Transverse colon (tissue), 4 donors: Measurements from ENCODE around the gene CSNK2B.

Experiments used
- CTCF ChIP-seq, 5 experiments: fragments of 200-600 bp in 3 of 5; fragments of 450-650 bp in 2 of 5; sonication (generic) in 3 of 5; IDR thresholded peaks; 1 replicate in 2 of 5; 2 replicates in 3 of 5; pipeline ENCODE4 v1.5.1; 2016 to 2017; ENCODE audit warnings: antibody characterized with exemption in 5 of 5, inconsistent platforms in 3 of 5, mild to moderate bottlenecking in 2 of 5, moderate library complexity in 1 of 5
- EP300 ChIP-seq: sonication (generic); formaldehyde crosslinking; IDR thresholded peaks from one replicate; pipeline ENCODE4 v1.6.1; 2017; ENCODE audit warnings: antibody characterized with exemption, low read depth
- POLR2A ChIP-seq: fragments of 450-650 bp; IDR thresholded peaks from one replicate; pipeline ENCODE4 v1.6.1; 2016; ENCODE audit warnings: antibody characterized with exemption, mild to moderate bottlenecking, moderate library complexity
- POLR2AphosphoS5 ChIP-seq, 3 donors: sonication (generic); formaldehyde crosslinking; IDR thresholded peaks; one replicate each; pipeline ENCODE4 v1.6.1; 2016; ENCODE audit warnings: antibody characterized with exemption in 3 of 3

- TF ChIP-seq POLR2A, result no peak
- TF ChIP-seq CTCF (IDR thresholded peaks at IDR 0.05), result no peak
- no peak for TF ChIP-seq POLR2AphosphoS5 (IDR thresholded peaks at IDR 0.05)
- TF ChIP-seq EP300, result no peak
Observed at GRCh38 chr6:31692353-31692752, 26.5 kb downstream of the CSNK2B start.
